HG03378 (cell line): Measurements from ENCODE around the gene C2CD3.
"Not testable (repeated sequence)": the region's sequence is repeated elsewhere in the genome, so short reads cannot be mapped to it uniquely, and the experiment has no call there.

Source experiments
- ATAC-seq: cut with Tn5 transposase; IDR thresholded peaks from one replicate; pipeline ENCODE4 v1.9.1; 2021; ENCODE audit warnings: mild to moderate bottlenecking, moderate library complexity; ENCODE audit not compliant: unreplicated experiment

C2CD3 gene

DNA sequence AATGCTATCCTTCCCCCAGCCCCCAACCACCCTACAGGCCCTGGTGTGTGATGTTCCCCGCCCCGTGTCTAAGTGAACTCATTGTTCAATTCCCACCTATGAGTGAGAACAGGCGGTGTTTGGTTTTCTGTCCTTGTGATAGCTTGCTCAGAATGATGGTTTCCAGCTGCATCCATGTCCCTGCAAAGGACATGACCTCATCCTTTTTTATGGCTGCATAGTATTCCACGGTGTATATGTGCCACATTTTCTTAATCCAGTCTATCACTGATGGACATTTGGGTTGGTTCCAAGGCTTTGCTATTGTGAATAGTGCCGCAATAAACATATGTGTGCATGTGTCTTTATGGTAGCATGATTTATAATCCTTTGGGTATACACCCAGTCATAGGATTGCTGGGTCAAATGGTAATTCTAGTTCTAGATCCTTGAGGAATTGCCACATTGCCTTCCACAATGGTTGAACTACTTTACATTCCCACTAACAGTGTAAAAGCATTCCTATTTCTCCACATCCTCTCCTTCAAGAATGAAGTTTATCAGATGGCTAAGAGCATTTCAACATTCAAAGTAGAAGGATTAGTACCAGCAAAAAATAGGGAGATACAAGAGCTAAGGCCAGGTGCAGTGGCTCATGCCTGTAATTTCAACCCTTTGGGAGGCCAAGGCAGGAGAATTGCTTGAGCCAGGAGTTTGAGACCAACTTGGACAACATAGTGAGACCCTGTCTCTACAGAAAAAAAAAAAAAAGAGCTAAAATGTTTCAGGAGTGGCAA, 50.4 kb downstream of the C2CD3 start:
- not testable (repeated sequence) for ATAC-seq

- ATAC-seq, result no peak
Observed at GRCh38 chr11:74116719-74117118, 54.1 kb downstream of the C2CD3 start.

DNA sequence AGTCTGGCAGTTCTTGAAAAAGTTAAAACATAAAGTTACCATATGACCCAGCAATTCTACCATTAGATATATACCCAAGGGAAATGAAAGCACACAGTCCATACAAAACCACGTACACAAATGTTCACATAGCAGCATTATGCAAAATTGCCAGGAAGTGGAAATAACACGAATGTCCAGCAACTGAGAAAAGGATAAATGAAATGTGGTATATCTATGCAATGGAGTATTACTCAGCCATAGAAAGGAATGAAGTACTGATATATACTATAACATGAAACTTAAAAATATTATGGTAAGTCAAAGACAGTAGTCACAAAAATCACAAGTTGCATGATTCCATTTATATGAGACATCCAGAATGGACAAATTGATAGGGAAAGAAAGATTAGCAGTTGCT, 57.9 kb downstream of the C2CD3 start:
- no peak for ATAC-seq

DNA sequence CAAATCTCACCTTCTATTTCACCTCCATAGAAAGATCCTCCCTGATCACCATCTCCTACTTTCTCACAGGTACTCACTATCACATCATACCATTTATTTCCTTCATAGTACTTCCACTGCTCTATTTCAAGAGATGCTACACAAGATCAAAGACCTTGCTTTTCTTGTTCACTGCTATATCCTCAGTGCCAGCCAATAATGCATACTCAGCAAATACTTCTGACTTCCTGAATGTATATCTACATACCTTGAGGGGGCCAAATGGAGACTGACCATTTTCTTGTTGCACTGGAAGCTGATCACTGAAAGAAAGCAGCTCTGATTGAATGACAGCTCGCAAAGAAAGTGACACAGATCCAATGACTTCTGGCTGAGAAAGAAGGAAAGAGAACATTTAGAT, 64.7 kb downstream of the C2CD3 start:
- no peak for ATAC-seq

- ATAC-seq, result no peak
Observed at GRCh38 chr11:74102321-74102720, 68.5 kb downstream of the C2CD3 start.

- ATAC-seq, result no peak
Observed at GRCh38 chr11:74100735-74101134, 70.1 kb downstream of the C2CD3 start.

DNA sequence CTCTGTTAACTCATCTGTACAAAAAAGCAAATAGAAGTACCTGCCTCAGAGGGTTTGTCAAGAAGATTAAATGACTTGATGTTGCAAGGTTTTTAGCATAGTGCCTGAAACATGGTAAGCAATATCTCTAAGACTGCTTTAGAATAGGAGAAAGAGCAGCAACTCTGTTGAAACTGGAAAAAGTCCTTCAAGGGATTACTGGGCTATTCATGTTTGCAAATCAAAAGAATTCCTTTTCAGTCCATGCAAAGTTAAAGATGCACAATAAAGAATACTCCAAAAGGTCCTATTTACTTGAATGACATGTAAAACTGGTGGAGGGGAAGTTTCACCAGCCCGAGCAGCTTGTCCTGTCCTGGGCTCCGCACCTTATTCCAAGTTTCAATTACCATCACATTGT, 70.6 kb downstream of the C2CD3 start:
- no peak for ATAC-seq

DNA sequence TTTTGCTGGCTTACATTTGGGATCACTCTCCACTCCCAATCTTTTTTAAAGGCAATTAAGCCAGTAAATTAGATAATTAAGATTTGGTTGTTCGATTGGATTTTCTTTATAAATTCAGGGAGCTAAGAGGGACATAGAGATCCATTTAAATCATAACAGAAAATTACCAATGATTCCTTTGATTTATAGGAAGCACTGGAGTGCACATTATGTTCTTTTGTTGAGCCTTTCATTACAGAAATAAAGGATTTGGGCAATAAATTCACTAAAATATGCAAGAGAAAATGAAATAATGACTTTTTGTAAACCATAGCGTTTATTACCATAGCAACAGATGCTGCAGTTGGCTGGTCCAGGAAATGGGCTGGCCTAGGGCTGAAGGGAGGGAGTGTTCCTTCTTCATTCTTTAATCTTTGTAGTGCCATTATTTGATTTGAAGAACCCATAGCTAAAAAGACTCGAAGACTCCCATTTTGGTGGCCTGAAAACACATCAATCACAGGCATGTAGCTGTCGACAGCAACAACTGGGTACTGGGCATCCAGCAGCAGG, 73.0 kb downstream of the C2CD3 start:
- no peak for ATAC-seq

DNA sequence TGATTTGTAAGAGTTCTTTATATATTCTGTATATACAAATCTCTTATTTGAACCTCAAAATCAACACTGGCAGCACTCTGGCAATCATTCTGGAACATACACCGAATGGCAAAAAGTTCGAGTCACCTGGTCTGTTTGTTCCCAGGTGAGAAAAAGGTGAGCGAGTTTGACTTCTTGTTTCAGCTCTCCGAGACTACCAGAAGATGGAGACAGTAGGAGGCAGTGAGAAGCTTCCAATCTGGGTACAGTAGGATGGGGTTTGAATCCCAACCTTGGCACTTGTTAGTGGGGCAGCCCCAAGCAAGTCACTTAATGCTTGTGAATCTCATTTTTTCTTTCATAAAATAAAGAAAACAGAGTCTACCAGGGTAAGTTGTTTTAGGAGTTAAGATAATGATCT, 76.4 kb downstream of the C2CD3 start:
- no peak for ATAC-seq

- no peak for ATAC-seq
Observed at GRCh38 chr11:74092425-74092824, 78.4 kb downstream of the C2CD3 start.

- ATAC-seq, result no peak
Observed at GRCh38 chr11:74091549-74091948, 79.3 kb downstream of the C2CD3 start.

- no peak for ATAC-seq
Observed at GRCh38 chr11:74090701-74091100, 80.1 kb downstream of the C2CD3 start.

DNA sequence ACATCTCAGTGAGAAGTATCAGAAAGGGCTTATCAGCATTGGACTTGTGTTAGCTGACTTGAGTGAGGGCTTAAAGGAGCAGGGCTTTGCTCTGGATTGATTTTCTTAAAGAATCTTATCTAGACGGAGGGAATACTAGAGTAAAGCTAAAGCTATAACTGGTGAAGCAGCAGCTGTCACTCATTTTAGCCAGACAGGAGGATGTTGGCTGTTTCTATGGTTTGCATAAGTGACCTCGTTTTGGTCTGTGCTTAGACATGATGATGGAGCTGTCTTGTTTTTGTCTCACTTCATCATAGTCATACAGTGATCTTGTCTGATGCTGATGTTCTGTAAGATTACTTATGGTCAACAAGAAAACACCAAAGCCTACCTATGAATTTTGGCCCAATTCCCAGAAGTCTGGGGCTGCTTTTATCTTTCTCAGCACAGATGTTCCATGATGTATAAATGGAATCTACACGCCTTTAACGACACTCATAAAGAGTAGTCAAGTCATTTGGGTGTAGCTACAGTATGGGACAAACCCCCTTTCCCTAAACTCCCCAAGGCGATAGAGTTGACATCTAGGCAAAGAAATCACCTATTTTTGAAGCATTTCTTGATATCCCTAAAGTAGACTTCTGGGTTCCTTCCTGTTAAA, 84.4 kb downstream of the C2CD3 start:
- ATAC-seq, result no peak

DNA sequence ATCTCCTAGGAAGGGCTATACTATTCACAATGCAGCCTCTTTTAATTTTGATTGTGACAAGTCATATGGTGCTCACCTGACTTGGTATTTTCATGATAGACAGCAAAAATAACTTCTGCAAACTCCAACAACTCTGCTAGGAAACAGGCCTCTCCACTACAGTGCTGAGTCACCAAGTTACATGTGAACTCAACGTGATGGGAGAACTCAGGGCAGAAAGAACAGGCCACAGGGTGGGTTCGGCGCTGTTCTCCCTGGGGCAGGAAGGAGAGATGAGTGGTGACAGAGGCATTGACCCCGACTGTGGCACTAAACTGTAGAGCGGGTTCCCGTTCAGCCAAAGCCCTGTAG, 85.3 kb downstream of the C2CD3 start:
- no peak for ATAC-seq

- ATAC-seq, result no peak
Observed at GRCh38 chr11:74084796-74085541, 85.8 kb downstream of the C2CD3 start.

DNA sequence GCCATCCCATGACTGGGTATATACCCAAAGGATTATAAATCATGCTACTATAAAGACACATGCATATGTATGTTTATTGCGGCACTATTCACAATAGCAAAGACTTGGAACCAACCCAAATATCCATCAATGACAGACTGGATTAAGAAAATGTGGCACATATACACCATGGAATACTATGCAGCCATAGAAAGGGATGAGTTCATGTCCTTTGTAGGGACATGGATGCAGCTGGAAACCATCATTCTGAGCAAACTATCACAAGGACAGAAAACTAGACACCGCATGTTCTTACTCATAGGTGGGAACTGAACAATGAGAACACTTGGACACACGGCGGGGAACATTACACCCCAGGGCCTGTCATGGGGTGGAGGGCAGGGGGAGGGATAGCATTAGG, 86.9 kb downstream of the C2CD3 start:
- ATAC-seq, result not testable (repeated sequence)

DNA sequence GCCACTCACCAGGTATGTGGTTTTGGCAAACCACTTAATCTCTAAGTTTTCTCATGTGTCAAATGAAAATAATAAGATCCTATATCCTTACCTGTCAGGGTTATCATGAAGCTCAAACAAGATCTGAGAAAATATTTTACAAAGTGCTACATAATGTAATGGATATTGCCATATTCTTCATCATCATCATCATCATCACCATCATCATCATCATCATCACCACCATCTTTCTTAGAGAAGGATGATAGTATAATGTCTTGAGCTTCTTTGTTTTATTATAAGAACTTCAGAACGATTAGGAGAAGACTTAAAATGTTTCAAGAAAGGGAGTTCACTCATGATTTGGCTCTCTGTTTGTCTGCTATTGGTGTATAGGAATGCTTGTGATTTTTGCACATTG, 89.4 kb downstream of the C2CD3 start:
- ATAC-seq, result no peak

DNA sequence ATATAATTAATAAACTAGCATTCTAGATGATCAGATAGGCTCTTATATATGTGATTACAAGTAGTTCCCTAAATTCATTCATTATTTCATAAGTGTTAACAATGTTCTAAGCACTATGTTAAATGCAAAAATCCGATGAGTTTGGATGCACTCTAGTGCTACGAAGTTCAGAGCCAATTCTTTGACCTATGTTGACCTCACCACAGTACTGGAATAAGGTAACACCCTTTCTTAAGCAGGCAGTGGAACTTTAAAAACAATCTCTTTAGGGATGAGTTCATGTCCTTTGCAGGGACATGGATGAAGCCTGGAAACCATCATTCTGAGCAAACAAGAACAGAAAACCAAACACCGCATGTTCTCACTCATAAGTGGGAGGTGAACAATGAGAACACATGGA, 93.6 kb downstream of the C2CD3 start:
- no peak for ATAC-seq

DNA sequence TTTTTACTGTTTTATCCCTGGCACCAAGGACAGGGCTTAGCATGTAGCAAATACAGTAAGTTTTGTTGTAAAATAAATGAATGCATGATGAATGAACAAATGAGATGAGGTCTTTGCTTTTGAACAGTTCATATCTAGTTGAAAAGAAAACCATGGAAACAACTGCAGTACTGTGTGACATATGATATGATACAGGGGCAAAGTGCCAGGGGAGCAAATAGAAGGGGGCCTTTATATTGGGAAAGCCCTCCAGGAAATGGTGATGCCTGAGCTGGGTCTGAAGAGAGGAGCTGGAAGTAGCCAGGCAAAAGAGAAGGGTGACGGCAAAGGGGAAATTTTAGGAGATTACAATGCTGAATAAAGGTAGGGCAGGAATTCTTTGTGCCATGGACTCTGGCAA, 98.1 kb downstream of the C2CD3 start:
- ATAC-seq, result no peak

DNA sequence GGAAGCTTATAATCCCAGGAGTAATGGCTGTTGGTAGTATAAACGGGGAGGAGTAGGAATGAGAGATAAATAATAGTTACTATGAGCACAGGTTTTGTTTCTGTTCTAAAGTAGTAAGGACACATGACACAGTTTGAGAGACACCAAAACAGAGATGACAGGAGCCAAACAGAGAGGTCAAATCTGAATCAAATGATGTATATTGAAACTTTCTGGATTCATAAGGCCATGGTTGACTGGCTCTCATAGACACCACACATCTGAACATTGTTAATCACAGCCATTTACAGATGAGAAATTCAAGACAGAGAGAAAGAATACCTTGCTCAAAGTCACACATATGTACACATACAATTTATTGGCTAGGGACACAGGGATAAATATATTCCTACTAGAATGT, 98.5 kb downstream of the C2CD3 start:
- ATAC-seq, result no peak

- no peak for ATAC-seq
Observed at GRCh38 chr11:74070723-74071492, 99.9 kb downstream of the C2CD3 start.
